Mesendoderm (in vitro differentiated cells): ENCODE data around the gene CXCR6.
A peak's percentile ranks its signal among the peaks of the same experiment; 100 is the strongest.

Source experiments
- DNase-seq: peaks from one replicate; pipeline ENCODE4 v3.0.0; 2013
- H2AK5ac ChIP-seq: 2 replicates; pipeline ENCODE4 v1.6.1; 2013; ENCODE audit warnings: low read length, inconsistent platforms
- H2BK120ac ChIP-seq: 2 replicates; pipeline ENCODE4 v1.6.1; 2013; ENCODE audit warnings: low read depth, mild to moderate bottlenecking, low read length, moderate library complexity, mixed read lengths
- H2BK15ac ChIP-seq: replicated peaks from 2 replicates; pipeline ENCODE4 v1.6.1; 2013; ENCODE audit warnings: low read depth, mild to moderate bottlenecking, moderate library complexity
- H2BK5ac ChIP-seq: 2 replicates; pipeline ENCODE4 v1.6.1; 2013; ENCODE audit warnings: low read length, inconsistent platforms
- H3K18ac ChIP-seq: 2 replicates; pipeline ENCODE4 v1.6.1; 2013; ENCODE audit warnings: mild to moderate bottlenecking, low read length, mixed read lengths
- H3K23ac ChIP-seq: one replicate; pipeline ENCODE4 v1.6.1; 2013; ENCODE audit warnings: low read length
- H3K27ac ChIP-seq: 2 replicates; pipeline ENCODE4 v1.5.1; 2013; ENCODE audit warnings: low read depth, mild to moderate bottlenecking, inconsistent platforms, low read length, moderate library complexity
- H3K27me3 ChIP-seq: 2 replicates; pipeline ENCODE4 v1.6.1; 2013; ENCODE audit warnings: low read length, control low read depth, mild to moderate bottlenecking, inconsistent platforms; ENCODE audit not compliant: insufficient read depth, poor library complexity
- H3K36me3 ChIP-seq: 2 replicates; pipeline ENCODE4 v1.6.1; 2013; ENCODE audit warnings: low read length, inconsistent platforms; ENCODE audit not compliant: control insufficient read depth, insufficient read depth
- H3K4ac ChIP-seq: one replicate; pipeline ENCODE4 v1.6.1; 2013; ENCODE audit warnings: low read depth, mild to moderate bottlenecking, low read length, moderate library complexity
- H3K4me1 ChIP-seq: 2 replicates; pipeline ENCODE4 v1.6.1; 2013; ENCODE audit warnings: low read depth, low read length, inconsistent platforms; ENCODE audit not compliant: control insufficient read depth
- H3K4me2 ChIP-seq: 2 replicates; pipeline ENCODE4 v1.6.1; 2013; ENCODE audit warnings: low read length
- H3K4me3 ChIP-seq: 2 replicates; pipeline ENCODE4 v1.5.1; 2013; ENCODE audit warnings: mild to moderate bottlenecking, low read length
- H3K56ac ChIP-seq: one replicate; pipeline ENCODE4 v1.6.1; 2013; ENCODE audit warnings: low read length
- H3K79me1 ChIP-seq: 2 replicates; pipeline ENCODE4 v1.6.1; 2013; ENCODE audit warnings: low read length, inconsistent platforms
- H3K79me2 ChIP-seq: 2 replicates; pipeline ENCODE4 v1.6.1; 2013; ENCODE audit warnings: mild to moderate bottlenecking, low read length; ENCODE audit not compliant: control insufficient read depth, insufficient read depth
- H3K9ac ChIP-seq: 2 replicates; pipeline ENCODE4 v1.6.1; 2013; ENCODE audit warnings: low read length, inconsistent platforms
- H4K5ac ChIP-seq: one replicate; pipeline ENCODE4 v1.6.1; 2013; ENCODE audit warnings: low read length
- H4K8ac ChIP-seq: one replicate; pipeline ENCODE4 v1.6.1; 2013; ENCODE audit warnings: low read depth, mild to moderate bottlenecking, control low read depth, low read length, moderate library complexity
- WGBS: extraction: QIAGEN DNeasy Blood & Tissue Kit; methylation state at CpG from one replicate; pipeline ENCODE4 v1.1.7; 2013; ENCODE audit warnings: low lambda C conversion rate, missing lambda C conversion rate; ENCODE audit not compliant: insufficient coverage; ENCODE audit errors: extremely low coverage; 5-methylcytosine and 5-hydroxymethylcytosine counted together

CXCR6 gene

DNA sequence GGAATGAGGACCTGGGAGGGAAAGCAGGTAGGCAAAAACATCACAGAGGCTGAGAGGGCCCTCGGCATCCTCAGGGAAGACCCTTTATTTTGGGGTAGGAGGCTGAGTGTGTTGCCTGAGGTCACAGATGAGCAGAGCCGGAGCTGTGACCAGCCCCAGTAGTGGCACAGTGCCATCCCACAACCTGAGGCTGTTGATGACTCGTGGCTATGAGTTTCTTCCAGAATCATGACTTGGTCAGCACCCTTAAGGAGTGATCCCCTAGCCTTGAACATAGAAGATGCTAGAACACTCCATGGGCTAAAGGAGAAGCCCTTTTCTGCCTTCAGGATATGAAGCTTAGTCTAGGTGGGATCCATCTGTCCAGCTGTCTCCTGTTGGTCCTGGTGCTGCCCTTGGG, 19.5 kb upstream of the CXCR6 start:
- no peaks in the 10 kb centered on the region for H3K27me3 ChIP-seq
- no peaks in the 10 kb centered on the region for H3K79me1 ChIP-seq
- no peak overlapping the region for H3K9ac ChIP-seq
- DNase-seq = no peak
- no peak overlapping the region for H4K8ac ChIP-seq
- no peak overlapping the region for H2AK5ac ChIP-seq
- H3K23ac ChIP-seq = no peak overlapping the region
- H3K18ac ChIP-seq = no peak overlapping the region
- H2BK15ac ChIP-seq = no peak overlapping the region
- H3K4me3 ChIP-seq = no peak overlapping the region
- no peak overlapping the region for H3K27ac ChIP-seq
- H3K4me2 ChIP-seq = no peak overlapping the region
- WGBS = no CpG with 5 or more reads among the region's 3 CpGs
- no peak overlapping the region for H2BK5ac ChIP-seq
- no peak overlapping the region for H3K56ac ChIP-seq
- H3K36me3 ChIP-seq = no peaks in the 10 kb centered on the region
- H3K4me1 ChIP-seq = no peaks in the 10 kb centered on the region
- H4K5ac ChIP-seq = no peak overlapping the region
- no peaks in the 10 kb centered on the region for H3K79me2 ChIP-seq
- H3K4ac ChIP-seq = no peak overlapping the region
- no peak overlapping the region for H2BK120ac ChIP-seq

DNA sequence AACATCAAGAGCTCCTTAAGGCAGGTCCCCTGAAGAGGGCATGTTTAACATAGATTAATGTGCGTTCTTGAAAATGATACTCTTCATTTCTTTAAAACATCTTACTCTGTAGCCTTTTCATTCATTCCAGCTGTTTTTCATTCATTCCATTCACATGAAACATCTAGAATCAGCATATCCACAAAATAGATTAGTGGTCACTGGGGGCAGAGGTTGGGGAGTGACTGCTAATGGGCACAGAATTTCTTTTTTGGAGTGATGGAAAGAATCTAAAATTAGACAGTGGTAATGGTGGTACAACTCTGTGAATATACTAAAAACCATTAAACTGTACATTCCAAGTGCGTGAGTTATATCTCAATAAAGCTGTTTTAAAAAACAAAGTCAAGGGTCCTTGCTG, 15.4 kb upstream of the CXCR6 start:
- no peak for DNase-seq
- no CpG with 5 or more reads among the region's 2 CpGs for WGBS

DNA sequence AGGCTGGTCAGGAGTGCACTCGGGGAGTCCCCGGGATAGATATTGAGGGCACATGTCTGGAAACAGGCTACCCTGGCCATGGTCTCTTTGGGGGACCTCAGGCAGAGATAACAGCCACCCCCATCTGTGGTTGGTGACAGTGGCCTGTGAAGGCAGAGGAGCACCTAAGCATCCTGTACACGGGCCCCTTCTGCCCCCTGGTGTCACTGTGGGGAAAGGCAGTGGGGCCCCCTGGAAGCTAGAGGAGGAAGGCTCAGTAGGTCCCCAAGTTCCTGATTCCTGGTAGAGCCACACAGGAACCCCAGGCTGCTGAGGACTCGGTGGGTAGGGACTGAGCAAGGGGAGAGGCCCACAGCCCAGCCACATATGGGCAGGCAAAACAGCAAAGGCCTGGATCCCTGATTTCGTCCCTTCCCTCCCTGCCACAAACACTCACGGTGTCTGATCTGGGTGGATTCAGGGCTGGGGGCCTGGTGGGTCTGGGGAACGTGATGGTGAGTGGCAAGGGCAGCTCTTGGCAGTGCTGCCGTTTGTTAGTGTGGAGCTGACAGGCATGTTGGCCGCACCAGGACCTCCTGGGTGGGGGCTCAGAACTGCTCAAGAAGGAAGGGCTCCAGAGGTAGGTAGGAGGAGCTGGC, 14.1 kb upstream of the CXCR6 start:
- DNase-seq = peak; percentile 38
- no peaks in the 10 kb centered on the region for H3K36me3 ChIP-seq
- no CpG with 5 or more reads among the region's 9 CpGs for WGBS

More for the DNA sequence above, 15.4 kb upstream of the CXCR6 start:
- Histone ChIP-seq H3K27me3 (no peaks in the 10 kb centered on the region), H3K9ac (no peak overlapping the region), H2BK120ac (no peak overlapping the region), H3K18ac (no peak overlapping the region), H3K79me1 (no peaks in the 10 kb centered on the region), H3K4me2 (no peak overlapping the region), H3K4me1 (no peaks in the 10 kb centered on the region), H3K23ac (no peak overlapping the region), H3K56ac (no peak overlapping the region), H4K5ac (no peak overlapping the region), H2AK5ac (no peak overlapping the region), H3K27ac (no peak overlapping the region), H3K4me3 (no peak overlapping the region), H4K8ac (no peak overlapping the region), H3K36me3 (no peaks in the 10 kb centered on the region), H3K79me2 (no peaks in the 10 kb centered on the region), H2BK5ac (no peak overlapping the region), H3K4ac (no peak overlapping the region), H2BK15ac (no peak overlapping the region)

DNA sequence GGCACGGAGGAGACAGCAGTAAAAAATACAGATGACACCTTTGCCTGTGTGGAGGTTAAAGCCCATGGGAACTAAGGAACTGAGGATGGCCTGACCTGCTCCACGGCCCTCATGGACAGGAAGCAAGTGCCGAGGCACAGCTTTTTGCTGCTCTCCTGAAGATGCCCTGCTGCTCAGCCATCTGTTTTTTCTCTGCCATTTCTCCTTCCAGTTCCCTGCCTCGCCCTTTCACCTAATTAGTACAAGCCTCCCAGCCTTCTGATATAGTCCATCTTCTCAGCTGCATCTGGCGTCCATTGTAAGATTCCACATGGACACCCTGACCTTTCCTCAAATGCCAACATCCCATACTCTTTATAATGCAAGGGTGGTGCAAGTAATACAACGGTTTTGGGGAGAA, 11.8 kb upstream of the CXCR6 start:
- no peak overlapping the region for H3K23ac ChIP-seq
- no peak overlapping the region for H3K56ac ChIP-seq
- H2BK15ac ChIP-seq = no peak overlapping the region
- WGBS = no CpG with 5 or more reads among the region's 6 CpGs
- no peak overlapping the region for H3K4me3 ChIP-seq
- H3K79me1 ChIP-seq = no peaks in the 10 kb centered on the region
- H3K4ac ChIP-seq = no peak overlapping the region
- H3K4me1 ChIP-seq = no peaks in the 10 kb centered on the region
- no peak overlapping the region for H4K8ac ChIP-seq
- no peak overlapping the region for H3K4me2 ChIP-seq
- no peak overlapping the region for H3K18ac ChIP-seq
- H2BK5ac ChIP-seq = no peak overlapping the region
- no peaks in the 10 kb centered on the region for H3K79me2 ChIP-seq
- H3K27me3 ChIP-seq = no peaks in the 10 kb centered on the region
- DNase-seq = no peak
- H3K9ac ChIP-seq = no peak overlapping the region
- H2BK120ac ChIP-seq = no peak overlapping the region
- H3K27ac ChIP-seq = no peak overlapping the region
- no peaks in the 10 kb centered on the region for H3K36me3 ChIP-seq
- H2AK5ac ChIP-seq = no peak overlapping the region
- no peak overlapping the region for H4K5ac ChIP-seq

More for the DNA sequence above, 14.1 kb upstream of the CXCR6 start:
- Histone ChIP-seq H3K23ac (no peak overlapping the region), H2BK120ac (no peak overlapping the region), H3K56ac (no peak overlapping the region), H2AK5ac (no peak overlapping the region), H3K4me2 (no peak overlapping the region), H3K79me2 (no peaks in the 10 kb centered on the region), H3K18ac (no peak overlapping the region), H3K4ac (no peak overlapping the region), H3K27ac (no peak overlapping the region), H3K27me3 (no peaks in the 10 kb centered on the region), H3K9ac (no peak overlapping the region), H3K79me1 (no peaks in the 10 kb centered on the region), H4K8ac (no peak overlapping the region), H2BK15ac (no peak overlapping the region), H3K4me3 (no peak overlapping the region), H3K4me1 (no peaks in the 10 kb centered on the region), H4K5ac (no peak overlapping the region), H2BK5ac (no peak overlapping the region)

DNA sequence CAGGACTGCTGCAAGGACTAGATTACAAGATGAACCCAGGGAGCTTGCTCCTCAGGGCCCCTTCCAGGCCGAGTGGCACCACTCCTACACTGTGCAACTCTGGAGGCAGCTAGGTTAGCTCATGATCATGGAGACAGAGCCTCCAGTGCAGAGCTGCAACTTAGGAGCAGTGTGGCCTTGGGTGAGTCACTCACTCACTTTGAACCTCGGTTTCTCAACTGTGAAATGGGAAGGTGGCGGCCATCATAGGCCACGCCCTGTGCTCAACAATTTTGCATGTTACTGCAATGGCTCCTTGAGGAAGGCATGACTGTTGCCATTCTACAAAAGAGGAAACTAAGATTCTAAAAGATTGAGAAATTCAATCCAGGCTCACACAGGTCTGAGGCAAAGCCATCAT, 11.2 kb upstream of the CXCR6 start:
- no peak overlapping the region for H2BK120ac ChIP-seq
- no peak overlapping the region for H3K56ac ChIP-seq
- H3K9ac ChIP-seq = no peak overlapping the region
- no peak overlapping the region for H3K4ac ChIP-seq
- H3K36me3 ChIP-seq = no peaks in the 10 kb centered on the region
- no peak overlapping the region for H3K4me2 ChIP-seq
- no peak overlapping the region for H3K18ac ChIP-seq
- no peak for DNase-seq
- H2BK15ac ChIP-seq = no peak overlapping the region
- H3K79me2 ChIP-seq = no peaks in the 10 kb centered on the region
- no peak overlapping the region for H4K5ac ChIP-seq
- no peak overlapping the region for H2BK5ac ChIP-seq
- no peak overlapping the region for H4K8ac ChIP-seq
- H3K79me1 ChIP-seq = no peaks in the 10 kb centered on the region
- no peak overlapping the region for H2AK5ac ChIP-seq
- H3K27me3 ChIP-seq = no peaks in the 10 kb centered on the region
- no peak overlapping the region for H3K27ac ChIP-seq
- no peaks in the 10 kb centered on the region for H3K4me1 ChIP-seq
- no peak overlapping the region for H3K23ac ChIP-seq
- no CpG with 5 or more reads among the region's 4 CpGs for WGBS
- no peak overlapping the region for H3K4me3 ChIP-seq

DNA sequence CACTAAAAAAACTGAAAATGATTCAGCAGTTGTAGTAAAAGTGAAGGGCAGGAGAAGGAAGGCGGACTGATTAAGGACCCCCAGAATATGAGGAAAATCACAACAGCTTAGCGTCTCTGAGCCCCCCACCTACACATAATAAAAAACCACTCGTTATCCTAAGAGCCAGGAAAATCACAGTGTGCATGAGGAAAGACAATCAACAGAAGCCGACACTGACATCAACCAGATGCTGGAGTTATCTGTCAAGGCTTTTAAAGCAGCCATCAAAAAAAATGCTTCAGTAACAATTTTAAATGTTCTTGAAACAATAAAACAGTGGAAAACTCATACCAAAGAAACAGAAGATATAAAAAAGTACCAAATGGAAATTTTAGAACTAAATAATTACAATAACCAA, 9.7 kb upstream of the CXCR6 start:
- no peak overlapping the region for H2BK15ac ChIP-seq
- H3K9ac ChIP-seq = no peak overlapping the region
- no peaks in the 10 kb centered on the region for H3K79me1 ChIP-seq
- no peaks in the 10 kb centered on the region for H3K4me1 ChIP-seq
- no peak overlapping the region for H3K23ac ChIP-seq
- H3K4me3 ChIP-seq = no peak overlapping the region
- H2BK120ac ChIP-seq = no peak overlapping the region
- H3K36me3 ChIP-seq = no peaks in the 10 kb centered on the region
- no peak overlapping the region for H3K18ac ChIP-seq
- no peak overlapping the region for H3K4ac ChIP-seq
- no peak overlapping the region for H4K8ac ChIP-seq
- H3K27ac ChIP-seq = no peak overlapping the region
- no CpG with 5 or more reads among the region's 4 CpGs for WGBS
- no peak overlapping the region for H2BK5ac ChIP-seq
- no peak overlapping the region for H3K56ac ChIP-seq
- H2AK5ac ChIP-seq = no peak overlapping the region
- no peaks in the 10 kb centered on the region for H3K27me3 ChIP-seq
- no peak overlapping the region for H4K5ac ChIP-seq
- H3K79me2 ChIP-seq = no peaks in the 10 kb centered on the region
- no peak overlapping the region for H3K4me2 ChIP-seq
- no peak for DNase-seq
